HFFc6 (cell line): ENCODE data around the gene COL5A2. TPM values are rescaled to one million over a fixed set of nuclear protein-coding genes. Genes with fewer than 3 reads are reported as not detected.

Experiments
- DNase-seq: peaks from one replicate; pipeline ENCODE4 v3.0.0-alpha.2; 2018
- H3K27ac Mint-ChIP-seq: 2 replicates; pipeline ENCODE4 v1.8.0; 2020; ENCODE audit warnings: mild to moderate bottlenecking, mixed read lengths
- H3K27me3 Mint-ChIP-seq: 2 replicates; pipeline ENCODE4 v1.8.0; 2021; ENCODE audit warnings: mild to moderate bottlenecking, moderate library complexity, mixed read lengths; ENCODE audit not compliant: insufficient read depth
- H3K36me3 Mint-ChIP-seq: 2 replicates; pipeline ENCODE4 v1.8.0; 2021; ENCODE audit warnings: low read depth, mixed read lengths
- H3K4me1 Mint-ChIP-seq: 2 replicates; pipeline ENCODE4 v1.8.0; 2020; ENCODE audit warnings: low read depth, mixed read lengths
- H3K4me3 Mint-ChIP-seq: 2 replicates; pipeline ENCODE4 v1.8.0; 2020; ENCODE audit warnings: mild to moderate bottlenecking, moderate library complexity, mixed read lengths
- H3K9me3 Mint-ChIP-seq: 2 replicates; pipeline ENCODE4 v1.8.0; 2020; ENCODE audit warnings: mild to moderate bottlenecking, mixed read lengths
- CTCF ChIP-seq: fragments of 200-600 bp; sonication (generic); IDR thresholded peaks from 2 replicates; pipeline ENCODE4 v1.5.0; 2021; ENCODE audit warnings: antibody characterized with exemption, mild to moderate bottlenecking
- total RNA-seq, 6 experiments: library from RNA; stranded (reverse); fragmentation: NEBNext Ultra II Directional; extraction: Animal tissue kit (Norgen Biotek cat#: 25700); gene quantifications; 2 replicates in 1 of 6; 3 replicates in 5 of 6; pipeline ENCODE4 v1.2.3, GENCODE V29; 2021

COL5A2 gene
- total RNA-seq, 6 experiments from 2014 or later = 265 to 388 (median 303) TPM

GRCh38 chr2:189037518-189037917 is 142.0 kb downstream of the COL5A2 start:
- Mint-ChIP-seq H3K9me3 (no peaks in the 10 kb centered on the region), H3K27me3 (no peaks in the 10 kb centered on the region; the same call in 1 of the 2 replicates), H3K27ac (peak overlapping the region; percentile 65; the same call in 1 of the 2 replicates), H3K4me1 (peaks cover 25% of the 10 kb centered on the region), H3K36me3 (peaks cover 71% of the 10 kb centered on the region), H3K4me3 (peak overlapping the region; percentile 55)
- TF ChIP-seq CTCF = no peak
- DNase-seq = no peak

- Mint-ChIP-seq H3K36me3 (peaks cover 39% of the 10 kb centered on the region), H3K4me1 (peaks cover 54% of the 10 kb centered on the region), H3K27me3 (peaks cover 14% of the 10 kb centered on the region), H3K4me3 (peak overlapping the region; percentile 0; the same call in 1 of the 2 replicates), H3K27ac (peak overlapping the region; percentile 63), H3K9me3 (peaks cover 15% of the 10 kb centered on the region; the same call in 1 of the 2 replicates)
- DNase-seq = no peak
- TF ChIP-seq CTCF = peak; percentile 75
Observed at GRCh38 chr2:189024901-189025618, 154.5 kb downstream of the COL5A2 start.

- peaks cover 78% of the 10 kb centered on the region for H3K4me1 Mint-ChIP-seq
- H3K27ac Mint-ChIP-seq = peak overlapping the region; percentile 98
Observed at GRCh38 chr2:189022492-189022891, 157.1 kb downstream of the COL5A2 start.

GRCh38 chr2:189022053-189022481 is 157.5 kb downstream of the COL5A2 start:
- peaks cover 82% of the 10 kb centered on the region for H3K4me1 Mint-ChIP-seq
- H3K4me3 Mint-ChIP-seq = peak overlapping the region; percentile 81
- no peak for TF ChIP-seq CTCF
- peaks cover 43% of the 10 kb centered on the region for H3K36me3 Mint-ChIP-seq
- H3K27me3 Mint-ChIP-seq = peaks cover 21% of the 10 kb centered on the region
- peak; percentile 92 for DNase-seq
- peak overlapping the region; percentile 98 for H3K27ac Mint-ChIP-seq
- peaks cover 15% of the 10 kb centered on the region; the same call in 1 of the 2 replicates for H3K9me3 Mint-ChIP-seq

More at GRCh38 chr2:189022492-189022891, 157.1 kb downstream of the COL5A2 start:
- DNase-seq = peak; percentile 44
- no peak for TF ChIP-seq CTCF
- Mint-ChIP-seq H3K27me3 (peaks cover 18% of the 10 kb centered on the region), H3K9me3 (peaks cover 15% of the 10 kb centered on the region; the same call in 1 of the 2 replicates), H3K4me3 (peak overlapping the region; percentile 81), H3K36me3 (peaks cover 39% of the 10 kb centered on the region)

GRCh38 chr2:189020179-189020578 is 159.4 kb downstream of the COL5A2 start:
- Mint-ChIP-seq H3K9me3 (peaks cover 15% of the 10 kb centered on the region; the same call in 1 of the 2 replicates), H3K4me1 (peaks cover 91% of the 10 kb centered on the region), H3K27ac (peak overlapping the region; percentile 52)

More at GRCh38 chr2:189020179-189020578, 159.4 kb downstream of the COL5A2 start:
- H3K36me3 Mint-ChIP-seq = peaks cover 42% of the 10 kb centered on the region
- H3K27me3 Mint-ChIP-seq = peaks cover 23% of the 10 kb centered on the region
- H3K4me3 Mint-ChIP-seq = no peak overlapping the region; the same call in 1 of the 2 replicates
- no peak for TF ChIP-seq CTCF
- no peak for DNase-seq
